Measurements from ENCODE around the gene SPSB1. TPM values are rescaled to one million over a fixed set of nuclear protein-coding genes. Genes with fewer than 3 reads are reported as not detected.

The SPSB1 gene
- polyA plus RNA-seq, 1 donor (not counting 4 experiments of a cell fraction or from before 2014, with no cell fraction given): 19.8 TPM

DNA sequence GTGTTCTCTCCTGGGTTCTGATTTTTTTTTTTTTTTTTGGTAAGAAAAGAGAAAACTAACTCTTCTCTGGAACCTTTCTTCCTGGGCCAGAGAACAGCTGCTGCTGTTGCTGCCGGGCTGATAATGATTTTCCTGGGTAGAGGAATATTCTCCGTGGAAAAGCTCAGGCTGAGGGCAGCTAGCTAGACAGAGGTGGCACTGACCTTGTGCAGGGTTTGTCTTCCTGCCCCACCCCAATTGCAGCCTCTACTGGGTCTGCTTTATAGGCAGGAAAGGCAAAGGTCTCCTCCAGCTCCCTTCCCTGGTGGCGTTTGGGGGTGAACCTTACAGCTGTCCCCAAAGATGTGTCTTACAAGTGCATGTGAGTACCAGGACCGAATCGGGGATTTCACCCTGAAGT is 79.3 kb downstream of the SPSB1 start:
- Histone ChIP-seq H3K27me3 (ENCODE audit: control insufficient read depth, extremely low read depth, insufficient read depth, low read length) (no peaks in the 10 kb centered on the region), H3K36me3 (ENCODE audit: control insufficient read depth in 2 of 2, extremely low read depth in 1 of 2, insufficient read depth in 2 of 2, low read length in 2 of 2) (no peaks in the 10 kb centered on the region), H3K4me2 (ENCODE audit: control insufficient read depth, extremely low read depth, insufficient read depth, low read depth, low read length) (no peak overlapping the region), H3K4me1 (ENCODE audit: control insufficient read depth, extremely low read depth, insufficient read depth, low read length) (peaks cover 12% of the 10 kb centered on the region), H3K4me3 (ENCODE audit: control insufficient read depth in 2 of 3, extremely low read depth in 1 of 3, insufficient read depth in 2 of 3, low read depth in 1 of 3, low read length in 3 of 3) (no peak overlapping the region), H3K27ac (ENCODE audit: control insufficient read depth, insufficient read depth, low read length) (no peak overlapping the region), H3K9ac (ENCODE audit: control insufficient read depth, extremely low read depth, insufficient read depth, low read length) (no peak overlapping the region), H3K9me1 (ENCODE audit: control insufficient read depth, extremely low read depth, insufficient read depth, low read length) (no peaks in the 10 kb centered on the region), H4K20me1 (ENCODE audit: control insufficient read depth, extremely low read depth, insufficient read depth, low read length) (peaks cover 6% of the 10 kb centered on the region), H3K79me2 (ENCODE audit: control insufficient read depth, insufficient read depth, low read length) (no peaks in the 10 kb centered on the region), H3K9me3 (ENCODE audit: control insufficient read depth, low read depth, low read length) (no peaks in the 10 kb centered on the region), H2AFZ (ENCODE audit: control insufficient read depth, low read length) (no peak overlapping the region)
- DNase-seq (ENCODE audit: low read depth, low spot score) (no peak), FAIRE-seq (no peak)
- dilution Hi-C loops (cut with MboI; ENCODE audit: extremely low pct_ligation_motif_present, low sequenced_read_pairs): no loop called here
- TF ChIP-seq EZH2 (IDR thresholded peaks at IDR 0.05; ENCODE audit: low read length): no peak
- TF ChIP-seq, protein P1, sequence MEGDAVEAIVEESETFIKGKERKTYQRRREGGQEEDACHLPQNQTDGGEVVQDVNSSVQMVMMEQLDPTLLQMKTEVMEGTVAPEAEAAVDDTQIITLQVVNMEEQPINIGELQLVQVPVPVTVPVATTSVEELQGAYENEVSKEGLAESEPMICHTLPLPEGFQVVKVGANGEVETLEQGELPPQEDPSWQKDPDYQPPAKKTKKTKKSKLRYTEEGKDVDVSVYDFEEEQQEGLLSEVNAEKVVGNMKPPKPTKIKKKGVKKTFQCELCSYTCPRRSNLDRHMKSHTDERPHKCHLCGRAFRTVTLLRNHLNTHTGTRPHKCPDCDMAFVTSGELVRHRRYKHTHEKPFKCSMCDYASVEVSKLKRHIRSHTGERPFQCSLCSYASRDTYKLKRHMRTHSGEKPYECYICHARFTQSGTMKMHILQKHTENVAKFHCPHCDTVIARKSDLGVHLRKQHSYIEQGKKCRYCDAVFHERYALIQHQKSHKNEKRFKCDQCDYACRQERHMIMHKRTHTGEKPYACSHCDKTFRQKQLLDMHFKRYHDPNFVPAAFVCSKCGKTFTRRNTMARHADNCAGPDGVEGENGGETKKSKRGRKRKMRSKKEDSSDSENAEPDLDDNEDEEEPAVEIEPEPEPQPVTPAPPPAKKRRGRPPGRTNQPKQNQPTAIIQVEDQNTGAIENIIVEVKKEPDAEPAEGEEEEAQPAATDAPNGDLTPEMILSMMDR (optimal IDR thresholded peaks at IDR 0.05 in 1 of 3, IDR thresholded peaks at IDR 0.05 in 1 of 3, conservative IDR thresholded peaks at IDR 0.05 in 1 of 3; ENCODE audit: extremely low read depth in 1 of 3, insufficient read depth in 2 of 3, low read length in 3 of 3): no peak

DNA sequence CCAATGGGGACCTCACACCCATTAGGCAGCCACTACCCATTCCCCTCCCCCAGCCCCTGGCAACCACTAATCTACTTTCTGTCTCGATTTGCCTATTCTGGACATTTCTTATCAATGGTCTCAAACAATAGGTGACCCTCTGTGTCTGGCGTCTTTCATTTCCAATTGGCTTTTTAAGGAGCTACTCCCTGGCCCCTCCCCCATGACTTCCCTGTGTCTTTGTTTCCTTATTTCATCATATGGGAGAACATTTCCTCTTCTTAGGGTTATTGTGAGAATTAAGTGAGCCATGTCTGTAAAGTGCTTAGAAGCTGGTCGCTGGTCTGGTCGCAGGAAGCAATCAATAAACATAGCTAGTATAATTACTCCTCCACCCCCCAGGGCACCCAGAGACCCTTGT is 80.9 kb downstream of the SPSB1 start:
- dilution Hi-C loops (cut with MboI; ENCODE audit: extremely low pct_ligation_motif_present, low sequenced_read_pairs): no loop called here
- H3K27ac ChIP-seq (ENCODE audit: control insufficient read depth, insufficient read depth, low read length): no peak overlapping the region
- H3K4me1 ChIP-seq (ENCODE audit: control insufficient read depth, extremely low read depth, insufficient read depth, low read length): peaks cover 12% of the 10 kb centered on the region
- no peaks in the 10 kb centered on the region for H3K79me2 ChIP-seq (ENCODE audit: control insufficient read depth, insufficient read depth, low read length)
- H3K36me3 ChIP-seq (ENCODE audit: control insufficient read depth in 2 of 2, extremely low read depth in 1 of 2, insufficient read depth in 2 of 2, low read length in 2 of 2): no peaks in the 10 kb centered on the region
- TF ChIP-seq EZH2 (IDR thresholded peaks at IDR 0.05; ENCODE audit: low read length): no peak
- TF ChIP-seq, protein P1 (optimal IDR thresholded peaks at IDR 0.05 in 1 of 3, IDR thresholded peaks at IDR 0.05 in 1 of 3, conservative IDR thresholded peaks at IDR 0.05 in 1 of 3; ENCODE audit: extremely low read depth in 1 of 3, insufficient read depth in 2 of 3, low read length in 3 of 3): no peak
- no peak overlapping the region for H3K9ac ChIP-seq (ENCODE audit: control insufficient read depth, extremely low read depth, insufficient read depth, low read length)
- no peak overlapping the region for H2AFZ ChIP-seq (ENCODE audit: control insufficient read depth, low read length)
- peaks cover 6% of the 10 kb centered on the region for H4K20me1 ChIP-seq (ENCODE audit: control insufficient read depth, extremely low read depth, insufficient read depth, low read length)
- no peaks in the 10 kb centered on the region for H3K27me3 ChIP-seq (ENCODE audit: control insufficient read depth, extremely low read depth, insufficient read depth, low read length)
- H3K4me2 ChIP-seq (ENCODE audit: control insufficient read depth, extremely low read depth, insufficient read depth, low read depth, low read length): no peak overlapping the region
- no peaks in the 10 kb centered on the region for H3K9me1 ChIP-seq (ENCODE audit: control insufficient read depth, extremely low read depth, insufficient read depth, low read length)
- FAIRE-seq (no peak), DNase-seq (ENCODE audit: low read depth, low spot score) (no peak)
- H3K4me3 ChIP-seq (ENCODE audit: control insufficient read depth in 2 of 3, extremely low read depth in 1 of 3, insufficient read depth in 2 of 3, low read depth in 1 of 3, low read length in 3 of 3): no peak overlapping the region
- H3K9me3 ChIP-seq (ENCODE audit: control insufficient read depth, low read depth, low read length): no peaks in the 10 kb centered on the region

Measured in keratinocyte (primary cell).